HG03565 (cell line): ENCODE measurements around the gene MAMDC4.
A peak's percentile ranks its signal among the peaks of the same experiment; 100 is the strongest.
"Not testable (repeated sequence)": the region's sequence is repeated elsewhere in the genome, so short reads cannot be mapped to it uniquely, and the experiment has no call there.

ENCODE experiments used
- ATAC-seq: cut with Tn5 transposase; IDR thresholded peaks from one replicate; pipeline ENCODE4 v1.9.1; 2021; ENCODE audit warnings: mild to moderate bottlenecking, moderate library complexity; ENCODE audit not compliant: unreplicated experiment

MAMDC4 gene

DNA sequence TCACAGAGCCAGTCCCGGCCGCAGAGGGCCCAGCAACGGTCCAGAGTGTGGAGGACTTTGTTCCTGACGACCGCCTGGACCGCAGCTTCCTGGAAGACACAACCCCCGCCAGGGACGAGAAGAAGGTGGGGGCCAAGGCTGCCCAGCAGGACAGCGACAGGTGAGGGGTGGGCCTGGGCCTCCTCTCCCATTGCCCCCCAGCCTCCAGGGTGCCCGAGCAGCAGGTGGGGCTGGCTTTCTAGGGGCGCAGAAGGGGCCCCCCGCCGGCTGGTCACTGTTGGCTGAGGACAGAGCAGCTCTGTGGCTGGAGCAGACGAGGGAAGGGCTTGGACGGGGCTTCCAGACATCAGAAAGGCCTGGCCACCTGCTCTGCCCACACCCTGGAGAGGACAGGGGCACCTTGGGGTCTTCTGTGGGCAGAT is 14.3 kb upstream of the MAMDC4 start:
- ATAC-seq = not testable (repeated sequence)

DNA sequence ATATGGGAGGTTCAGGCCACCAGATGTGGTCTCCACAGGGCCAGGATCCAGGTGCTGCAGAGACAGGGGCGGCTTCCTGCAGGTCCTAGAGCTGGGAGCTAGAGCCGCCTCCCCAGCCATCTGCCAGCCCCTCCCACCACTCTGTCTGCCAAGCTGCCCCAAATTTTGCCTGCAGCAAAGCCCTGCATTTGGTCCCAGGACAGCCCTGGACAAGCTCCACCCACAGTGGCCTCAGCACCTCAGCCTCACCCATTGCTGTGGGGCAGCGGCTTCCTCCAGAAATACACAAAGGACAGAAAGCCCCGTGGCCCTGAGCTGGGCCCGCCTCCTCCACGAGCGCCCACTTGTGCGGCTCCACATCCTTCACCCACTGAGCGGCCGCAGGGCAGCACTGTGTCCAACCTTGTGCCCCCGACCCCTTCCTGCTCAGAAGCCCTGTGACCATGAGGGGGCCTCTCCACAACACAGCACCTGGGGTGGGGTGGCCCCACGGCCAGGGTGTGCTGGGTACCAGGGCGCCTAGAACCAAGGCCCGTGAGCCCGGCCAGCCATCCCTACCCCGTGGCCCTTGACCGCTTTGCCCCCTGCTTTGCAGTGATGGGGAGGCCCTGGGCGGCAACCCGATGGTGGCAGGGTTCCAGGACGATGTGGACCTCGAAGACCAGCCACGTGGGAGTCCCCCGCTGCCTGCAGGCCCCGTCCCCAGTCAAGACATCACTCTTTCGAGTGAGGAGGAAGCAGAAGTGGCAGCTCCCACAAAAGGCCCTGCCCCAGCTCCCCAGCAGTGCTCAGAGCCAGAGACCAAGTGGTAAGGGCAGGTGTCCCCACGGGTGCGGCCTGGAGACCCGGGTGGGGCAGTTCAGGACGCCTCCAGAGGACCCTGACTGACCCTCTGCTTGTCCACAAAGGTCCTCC is 13.6 kb upstream of the MAMDC4 start:
- ATAC-seq = no peak

DNA sequence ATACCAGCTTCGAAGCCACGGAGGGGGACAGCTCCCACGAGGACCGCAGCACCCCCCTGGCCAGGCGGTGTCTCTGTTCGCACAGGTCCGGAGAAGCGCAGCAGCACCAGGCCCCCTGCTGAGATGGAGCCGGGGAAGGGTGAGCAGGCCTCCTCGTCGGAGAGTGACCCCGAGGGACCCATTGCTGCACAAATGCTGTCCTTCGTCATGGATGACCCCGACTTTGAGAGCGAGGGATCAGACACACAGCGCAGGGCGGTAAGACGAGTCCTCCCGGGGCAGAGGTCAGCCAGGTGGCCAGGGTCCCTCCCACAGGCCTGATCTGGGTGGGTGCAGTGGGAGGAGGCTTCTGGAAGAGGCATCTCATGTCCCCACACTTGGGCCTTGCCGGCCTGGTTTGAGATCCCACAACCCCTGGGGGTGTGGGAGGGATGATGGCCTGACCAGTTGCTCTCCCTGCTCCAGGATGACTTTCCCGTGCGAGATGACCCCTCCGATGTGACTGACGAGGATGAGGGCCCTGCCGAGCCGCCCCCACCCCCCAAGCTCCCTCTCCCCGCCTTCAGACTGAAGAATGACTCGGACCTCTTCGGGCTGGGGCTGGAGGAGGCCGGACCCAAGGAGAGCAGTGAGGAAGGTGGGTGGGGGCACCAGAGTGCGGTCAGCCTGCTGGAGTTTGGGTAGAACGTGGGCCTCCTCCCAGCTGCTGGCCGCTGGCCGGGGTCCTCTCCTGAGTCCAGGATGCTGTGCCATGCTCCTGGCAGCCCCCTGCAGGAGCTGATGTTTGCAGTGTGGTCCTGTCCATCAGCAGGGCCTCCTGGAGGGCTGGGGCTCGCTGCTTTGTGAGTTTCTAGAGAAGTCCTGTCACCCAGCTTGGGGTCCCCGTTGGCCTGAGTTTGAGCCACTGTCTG is 12.7 kb upstream of the MAMDC4 start:
- ATAC-seq = no peak

DNA sequence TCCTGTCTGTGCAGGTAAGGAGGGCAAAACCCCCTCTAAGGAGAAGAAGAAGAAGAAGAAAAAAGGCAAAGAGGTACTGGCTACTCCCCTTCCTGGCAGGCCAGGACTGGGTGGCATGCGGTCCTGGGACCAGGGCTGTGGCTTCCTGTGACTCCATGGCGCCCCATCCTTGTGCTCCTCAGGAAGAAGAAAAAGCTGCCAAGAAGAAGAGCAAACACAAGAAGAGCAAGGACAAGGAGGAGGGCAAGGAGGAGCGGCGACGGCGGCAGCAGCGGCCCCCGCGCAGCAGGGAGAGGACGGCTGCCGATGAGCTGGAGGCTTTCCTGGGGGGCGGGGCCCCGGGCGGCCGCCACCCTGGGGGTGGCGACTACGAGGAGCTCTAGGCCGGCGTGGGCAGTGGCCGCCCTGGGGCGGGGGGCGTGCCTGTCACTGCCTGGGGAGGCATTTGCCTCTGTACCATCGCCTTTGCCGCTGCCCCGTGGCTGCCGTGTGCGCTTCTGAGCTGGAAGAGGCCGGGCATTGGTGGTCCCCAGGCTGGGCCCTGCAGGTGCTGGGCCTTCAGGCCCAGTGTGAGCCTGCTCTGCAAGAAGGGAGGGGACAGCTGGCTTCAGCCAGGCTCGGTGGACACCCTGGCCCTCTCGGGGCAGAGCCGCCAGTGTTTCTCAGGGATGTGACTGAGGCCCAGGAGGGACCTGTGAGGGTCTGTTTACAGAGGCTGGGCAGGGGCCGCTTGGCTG is 11.8 kb upstream of the MAMDC4 start:
- no peak for ATAC-seq

DNA sequence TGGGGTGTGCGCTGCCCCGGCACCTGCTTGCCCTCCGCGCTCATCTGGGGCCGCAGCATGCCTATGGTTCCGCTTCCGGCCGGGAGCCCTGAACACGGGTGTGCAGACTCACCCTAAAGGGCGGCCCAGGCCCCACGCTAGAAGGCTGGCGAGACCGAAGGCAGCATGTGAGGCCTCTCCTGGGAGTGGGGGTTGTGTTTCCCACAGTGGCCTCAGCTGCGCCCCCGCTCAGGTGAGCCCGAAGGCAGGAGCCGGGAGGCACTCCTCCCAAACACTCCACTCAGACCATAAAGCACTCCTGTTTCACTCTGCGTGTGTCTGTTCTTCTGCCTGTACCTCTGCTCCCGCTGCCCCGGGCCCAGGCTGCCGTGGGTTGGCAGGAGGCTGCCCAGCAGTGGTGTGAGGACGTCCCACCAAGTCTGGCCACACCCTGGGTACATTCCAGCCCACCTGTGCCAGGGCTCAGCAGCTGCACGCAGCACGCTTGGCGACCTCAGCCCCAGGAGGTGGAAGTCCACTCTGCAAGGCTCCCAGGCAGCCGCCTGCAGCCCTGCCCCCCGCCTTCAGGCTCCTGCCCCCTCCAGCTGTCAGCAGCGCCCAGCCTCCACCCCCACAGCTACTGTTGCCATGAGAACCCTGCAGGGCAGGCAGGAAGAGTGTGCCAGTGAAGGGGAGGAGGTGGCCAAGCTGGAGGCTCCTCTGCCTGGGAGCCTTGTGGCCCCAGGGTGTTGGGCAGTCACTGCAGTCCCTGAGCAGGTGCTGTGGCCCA is 11.1 kb upstream of the MAMDC4 start:
- no peak for ATAC-seq

DNA sequence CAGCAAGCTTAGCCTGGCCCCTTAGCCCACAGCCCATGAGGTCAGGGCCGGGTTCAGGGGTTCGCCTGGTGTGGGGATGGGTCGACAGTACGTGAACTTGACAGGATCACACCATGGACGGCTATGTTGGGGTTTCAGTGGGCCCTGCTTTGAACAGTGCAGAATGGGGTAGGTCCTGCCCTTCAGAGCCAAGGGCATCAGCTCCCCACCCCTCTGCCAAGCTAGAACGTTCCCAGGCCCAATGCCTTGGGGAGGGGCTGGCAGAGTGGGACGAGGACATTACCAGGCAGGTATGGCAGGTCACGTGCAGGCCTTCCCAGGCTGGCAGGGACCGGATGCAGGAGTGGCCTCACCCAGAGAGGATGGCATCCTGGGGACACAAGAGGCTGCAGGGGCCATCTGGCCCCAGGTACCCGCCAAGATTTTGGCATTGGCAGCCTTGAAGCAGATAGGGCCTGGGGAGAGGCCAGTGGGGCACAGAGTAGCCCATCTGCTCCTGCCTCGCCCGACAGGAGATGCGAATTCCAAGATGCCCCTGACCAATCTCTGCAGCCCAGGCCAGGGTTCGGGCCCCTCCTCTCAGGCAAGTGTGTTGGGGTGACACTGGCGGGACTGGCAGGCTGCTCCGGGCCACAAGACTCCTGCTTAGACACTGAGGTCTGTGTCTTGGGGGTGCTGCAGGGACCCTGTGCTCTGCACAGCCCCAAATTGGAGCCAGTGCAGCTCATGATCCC is 10.3 kb upstream of the MAMDC4 start:
- ATAC-seq = not testable (repeated sequence)

DNA sequence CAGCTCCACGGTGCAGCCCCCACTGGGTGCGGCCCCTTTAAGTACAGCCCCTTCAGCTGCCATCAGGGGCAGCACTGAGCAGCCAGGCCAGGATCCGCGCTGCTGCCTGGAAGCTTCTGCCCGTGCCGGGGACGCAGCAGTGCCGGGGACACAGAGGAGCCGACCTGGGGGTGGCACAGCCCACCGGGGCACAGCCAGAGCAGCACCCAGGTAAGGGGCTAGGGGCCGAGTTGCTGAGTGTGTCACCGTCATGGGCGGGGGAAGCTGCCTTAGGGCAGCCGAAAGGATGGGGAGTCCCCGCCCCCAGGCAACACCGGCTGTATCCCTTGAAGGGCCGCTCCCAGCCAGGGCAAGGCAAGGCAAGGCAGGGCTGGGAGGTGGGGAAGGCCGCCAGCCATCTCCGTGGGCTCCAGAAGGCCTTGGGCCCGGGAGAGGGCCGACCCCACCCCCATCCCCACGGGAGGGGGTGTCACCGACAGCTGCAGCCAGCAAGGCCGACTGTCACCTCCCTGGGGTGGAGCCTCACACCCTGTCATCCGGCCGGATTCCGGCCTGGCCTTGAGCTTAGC is 9.7 kb upstream of the MAMDC4 start, which contains the start of gene AJM1:
Gene AJM1 (plus strand): TSS at position 99 of the 569 bp plus-strand sequence. CDS start 1,937 bp downstream, outside the sequence.
- ATAC-seq = peak; percentile 47

DNA sequence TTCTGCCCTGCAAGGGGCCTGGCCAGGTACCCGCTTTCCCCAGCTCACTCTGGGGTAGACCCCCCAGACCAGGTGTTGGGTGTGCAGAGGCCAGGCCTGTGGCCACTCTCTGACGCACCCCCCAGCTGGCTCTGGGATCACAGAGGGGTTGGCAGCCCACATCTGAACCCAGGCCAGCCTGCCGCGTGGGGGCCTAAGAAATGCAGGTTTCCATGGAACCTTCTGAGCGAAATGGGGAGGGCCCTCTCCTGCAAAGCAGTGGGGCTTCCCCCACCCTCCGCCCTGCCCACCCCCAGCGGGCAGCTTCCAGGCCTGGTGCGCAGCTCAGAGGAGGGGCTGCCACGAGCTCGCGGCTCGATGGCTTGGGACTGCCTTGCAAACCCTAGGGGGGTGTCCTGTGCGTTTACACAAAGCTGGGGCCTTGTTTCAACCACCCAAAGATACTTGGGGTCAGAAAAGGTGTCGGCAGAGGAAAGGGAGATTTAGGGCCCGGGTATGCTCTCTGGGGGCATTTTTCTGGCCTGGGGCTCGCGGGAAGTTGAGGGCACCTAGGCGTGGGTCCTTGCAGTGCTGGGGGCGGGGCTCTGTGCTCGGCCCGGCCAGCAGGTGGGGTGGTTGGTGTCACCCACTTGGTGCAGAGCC is 8.9 kb upstream of the MAMDC4 start:
- not testable (repeated sequence) for ATAC-seq

DNA sequence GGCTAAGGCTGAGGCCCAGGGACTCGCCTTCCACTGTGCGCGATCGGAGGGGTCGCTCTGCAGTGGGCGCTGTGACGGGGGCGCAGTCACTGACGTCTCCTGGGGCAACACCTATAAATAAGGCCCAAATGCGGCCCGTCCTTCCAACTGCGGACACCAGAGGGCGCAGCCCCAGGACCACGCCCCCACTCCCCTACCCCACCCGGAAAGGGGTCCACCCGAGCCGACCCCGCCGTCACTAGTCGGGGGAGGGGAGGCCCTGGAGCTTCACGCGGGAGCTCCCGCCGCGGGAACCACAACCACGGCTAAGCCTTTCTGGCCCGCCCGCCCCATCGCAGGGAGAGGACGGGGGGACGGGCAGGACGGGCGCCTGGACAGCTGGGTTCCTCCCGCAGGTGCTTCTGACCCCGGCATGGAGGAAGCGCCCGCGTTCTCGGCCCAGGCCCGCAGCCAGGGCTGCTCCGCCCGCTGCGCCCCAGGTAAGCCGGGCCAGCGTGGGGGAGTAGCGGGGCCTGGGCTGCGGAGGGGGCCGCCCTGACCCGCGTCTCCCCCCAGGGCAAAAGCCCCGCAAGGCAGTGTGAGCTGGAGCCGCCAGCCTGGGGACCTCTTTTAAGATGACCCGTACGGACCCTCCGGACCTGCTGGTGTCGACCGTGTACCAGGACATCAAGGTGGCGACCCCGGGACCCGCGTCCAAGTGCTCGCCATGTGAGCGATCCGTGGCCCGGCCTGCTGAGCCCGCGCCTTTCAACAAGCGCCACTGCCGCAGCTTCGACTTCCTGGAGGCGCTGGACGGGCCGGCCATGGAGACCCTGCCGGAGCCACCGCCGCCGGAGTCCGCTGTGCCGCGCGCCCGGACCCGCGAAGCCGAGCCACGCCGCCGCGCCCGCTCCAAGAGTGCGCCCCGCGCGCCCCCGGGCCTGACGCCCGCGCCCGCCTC is 8.1 kb upstream of the MAMDC4 start:
- not testable (repeated sequence) for ATAC-seq

DNA sequence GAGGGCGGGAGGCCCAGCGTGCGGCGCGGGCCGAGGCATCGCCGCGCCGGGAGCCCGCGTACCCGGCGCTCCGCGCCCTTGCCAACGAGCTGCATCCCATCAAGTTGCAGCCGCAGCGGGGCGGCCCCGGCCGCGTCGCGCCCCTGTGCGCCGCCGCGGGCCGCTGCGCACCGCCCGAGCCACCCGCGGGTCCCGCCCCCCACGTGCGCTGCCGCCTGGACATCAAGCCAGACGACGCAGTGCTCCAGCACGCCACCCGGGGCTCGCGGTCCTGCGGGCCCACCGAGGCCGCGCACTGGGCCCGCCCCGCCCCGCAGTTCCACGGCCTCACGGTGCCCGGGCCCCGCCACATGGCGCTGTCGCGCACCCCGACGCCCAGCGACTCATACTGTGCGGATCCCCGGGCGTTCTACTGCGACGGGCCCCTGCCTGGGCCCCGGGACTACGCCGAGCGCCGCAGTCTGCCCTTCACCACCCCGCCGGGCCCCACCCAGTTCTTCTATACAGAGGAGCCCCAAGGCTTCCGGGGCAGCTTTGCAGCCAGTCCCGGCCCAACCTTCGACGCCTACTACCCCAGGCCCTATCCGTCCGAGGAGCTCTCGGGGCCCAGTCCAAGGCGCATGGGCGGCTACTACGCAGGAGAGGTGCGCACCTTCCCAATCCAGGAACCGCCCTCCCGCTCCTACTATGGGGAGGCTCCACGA is 7.2 kb upstream of the MAMDC4 start:
- no peak for ATAC-seq

DNA sequence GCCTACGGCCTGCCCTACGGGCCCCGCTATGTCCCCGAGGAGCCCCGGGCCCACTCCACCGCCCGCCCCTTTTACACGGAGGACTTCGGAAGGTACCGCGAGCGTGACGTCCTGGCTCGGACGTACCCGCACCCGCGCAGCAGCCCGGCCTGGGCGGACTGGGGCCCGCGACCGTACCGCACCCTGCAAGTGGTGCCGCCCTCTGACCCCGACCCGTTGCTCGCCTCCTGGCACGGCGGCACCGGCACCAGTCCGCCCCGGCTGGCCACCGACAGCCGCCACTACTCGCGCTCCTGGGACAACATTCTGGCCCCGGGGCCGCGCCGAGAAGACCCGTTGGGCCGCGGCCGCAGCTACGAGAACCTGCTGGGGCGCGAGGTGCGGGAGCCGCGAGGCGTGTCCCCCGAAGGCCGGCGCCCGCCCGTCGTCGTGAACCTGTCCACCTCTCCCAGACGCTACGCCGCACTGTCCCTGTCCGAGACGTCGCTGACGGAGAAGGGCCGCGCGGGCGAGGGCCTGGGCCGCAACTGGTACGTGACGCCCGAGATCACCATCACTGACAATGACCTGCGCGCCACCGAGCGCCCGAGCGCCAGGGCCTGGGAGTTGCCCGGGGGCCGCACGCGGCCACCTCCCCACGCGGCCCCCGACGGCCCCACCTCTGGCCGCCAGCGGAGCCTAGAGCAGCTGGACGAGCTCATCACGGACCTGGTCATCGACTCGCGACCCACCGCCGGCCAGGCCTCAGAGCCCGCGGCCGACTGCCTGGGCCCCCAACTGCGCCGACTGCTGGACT is 6.5 kb upstream of the MAMDC4 start:
- no peak for ATAC-seq

DNA sequence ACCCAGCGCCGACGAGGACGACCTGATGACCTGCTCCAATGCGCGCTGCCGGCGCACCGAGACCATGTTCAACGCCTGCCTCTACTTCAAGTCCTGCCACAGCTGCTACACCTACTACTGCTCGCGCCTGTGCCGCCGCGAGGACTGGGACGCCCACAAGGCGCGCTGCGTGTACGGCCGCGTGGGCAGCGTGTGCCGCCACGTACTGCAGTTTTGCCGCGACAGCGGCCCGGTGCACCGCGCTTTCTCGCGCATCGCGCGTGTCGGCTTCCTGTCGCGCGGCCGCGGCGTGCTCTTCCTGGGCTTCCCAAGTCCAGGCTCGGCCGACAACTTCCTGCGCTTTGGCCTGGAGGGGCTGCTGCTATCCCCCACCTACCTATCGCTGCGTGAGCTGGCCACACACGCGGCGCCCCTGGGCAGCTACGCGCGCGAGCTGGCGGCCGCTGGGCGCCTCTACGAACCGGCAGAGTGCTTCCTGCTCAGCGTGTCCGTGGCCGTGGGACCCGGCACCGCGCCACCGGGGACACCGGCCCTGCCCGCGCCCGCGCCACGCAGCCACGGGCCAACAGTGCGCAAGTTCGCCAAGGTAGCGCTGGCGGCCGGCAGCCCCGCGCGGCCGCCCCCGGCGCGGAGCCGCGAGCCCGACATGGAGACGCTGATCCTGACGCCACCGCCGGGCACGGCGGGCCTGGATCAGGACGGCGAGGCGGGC is 5.6 kb upstream of the MAMDC4 start:
- ATAC-seq = no peak

DNA sequence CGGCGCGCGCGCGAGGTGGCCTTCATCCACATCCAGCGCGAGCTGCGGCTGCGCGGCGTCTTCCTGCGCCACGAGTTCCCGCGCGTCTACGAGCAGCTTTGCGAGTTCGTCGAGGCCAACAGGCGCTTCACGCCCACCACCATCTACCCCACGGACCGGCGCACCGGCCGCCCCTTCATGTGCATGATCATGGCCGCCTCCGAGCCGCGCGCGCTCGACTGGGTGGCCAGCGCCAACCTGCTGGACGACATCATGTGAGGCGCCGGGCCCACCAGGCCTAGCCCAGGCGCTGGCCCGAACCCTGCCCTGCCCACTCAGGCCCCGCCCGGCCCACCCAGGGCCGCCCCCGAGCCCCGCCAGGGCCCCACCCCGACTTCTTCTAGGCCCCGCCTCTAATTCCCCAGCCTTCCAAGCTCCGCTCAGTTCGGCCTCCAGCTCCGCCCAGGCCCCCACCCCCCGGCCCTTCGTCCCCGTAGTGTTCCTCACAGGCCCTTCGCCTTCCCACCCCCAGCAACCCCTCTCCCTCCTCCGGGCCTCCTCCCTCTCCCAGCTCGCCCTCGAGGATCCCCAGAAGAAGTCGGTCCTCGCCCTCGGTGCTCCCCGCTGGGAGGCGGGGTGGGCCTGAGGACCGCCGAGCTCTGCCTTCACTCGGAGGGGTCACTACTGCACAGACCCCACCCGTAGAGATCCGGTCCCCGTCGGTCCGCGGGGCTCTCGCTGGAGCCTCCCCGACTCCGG is 4.9 kb upstream of the MAMDC4 start:
- ATAC-seq = no peak

DNA sequence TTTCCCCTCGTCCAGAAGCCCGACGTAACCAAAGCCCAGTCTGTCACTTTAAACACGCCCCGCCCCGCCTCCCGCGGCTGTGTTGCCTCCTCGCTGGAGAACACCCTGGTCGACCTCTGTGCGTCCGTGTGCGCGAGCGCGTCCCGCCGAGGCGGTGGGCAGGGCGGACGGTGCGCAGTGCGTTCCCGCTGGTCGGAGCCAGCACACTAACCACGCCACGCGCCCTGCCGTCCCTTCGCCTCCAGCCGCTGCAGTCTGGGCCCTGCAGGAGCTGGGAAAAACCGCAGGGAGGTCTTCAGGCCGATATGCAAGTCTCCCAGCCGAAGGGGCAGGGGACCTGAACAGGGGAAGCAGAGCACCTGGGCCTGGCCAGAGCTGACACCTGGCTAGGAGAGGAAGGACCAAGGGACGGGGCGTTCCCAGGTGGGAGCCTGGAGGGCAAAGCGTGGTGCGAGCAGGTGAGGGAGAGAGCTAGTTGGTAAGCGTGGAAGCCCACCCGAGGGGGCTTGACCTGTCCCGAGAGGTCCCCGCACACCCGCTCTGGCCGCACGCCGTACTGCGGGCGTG is 4.2 kb upstream of the MAMDC4 start:
- no peak for ATAC-seq
